GM18867 (cell line): ENCODE data around the gene RNF220.
"Not testable (repeated sequence)": the region's sequence is repeated elsewhere in the genome, so short reads cannot be mapped to it uniquely, and the experiment has no call there.

Experiments
- ATAC-seq: cut with Tn5 transposase; IDR thresholded peaks from one replicate; pipeline ENCODE4 v1.9.1; 2021; ENCODE audit warnings: mild to moderate bottlenecking, moderate library complexity; ENCODE audit not compliant: unreplicated experiment

RNF220 gene

DNA sequence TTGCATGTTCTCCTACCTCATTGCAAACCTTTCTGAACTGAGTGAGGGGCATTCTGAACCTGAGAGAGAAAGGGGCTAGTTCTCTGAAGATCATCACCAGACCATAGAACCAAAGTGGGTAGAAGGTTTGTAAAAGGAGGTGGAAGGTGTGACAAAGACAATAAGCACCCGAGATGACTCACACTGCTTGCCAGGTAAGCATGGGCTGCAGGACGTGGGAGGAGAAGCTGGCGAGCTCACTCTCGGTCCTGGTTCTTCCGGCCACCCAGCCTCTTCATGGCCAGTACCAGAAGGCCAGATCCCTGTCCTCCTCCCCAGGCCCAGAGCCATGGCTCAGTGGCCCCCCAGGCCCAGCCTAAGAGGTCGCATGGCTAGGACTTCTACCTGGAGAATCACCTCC, 140.9 kb downstream of the RNF220 start:
- no peak for ATAC-seq

- ATAC-seq, result no peak
Measured at GRCh38 chr1:44546403-44547053, 141.5 kb downstream of the RNF220 start.

- ATAC-seq, result no peak
Measured at GRCh38 chr1:44547361-44547760, 142.3 kb downstream of the RNF220 start.

GRCh38 chr1:44547837-44548236, 142.8 kb downstream of the RNF220 start:
- ATAC-seq, result no peak

DNA sequence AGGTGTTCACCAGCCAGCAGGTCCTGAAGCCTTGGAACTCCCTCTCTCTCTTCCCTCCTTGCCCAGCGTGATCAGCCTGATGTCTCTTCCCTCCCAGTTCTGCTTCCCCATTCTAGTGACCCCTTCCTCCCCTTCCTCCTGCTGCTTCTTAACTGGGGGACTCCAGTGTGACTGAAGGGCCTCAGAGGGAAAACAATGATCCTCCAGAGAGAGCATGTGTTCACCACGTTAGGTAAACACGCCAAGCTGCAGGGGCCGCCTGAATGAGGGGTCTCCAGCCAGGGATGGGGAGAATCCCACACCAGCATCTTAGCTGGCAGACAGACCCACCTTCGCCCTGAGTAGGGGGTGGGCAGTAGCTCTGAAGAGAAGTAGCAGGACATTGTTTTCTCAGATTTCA, 144.5 kb downstream of the RNF220 start:
- ATAC-seq, result no peak

GRCh38 chr1:44553127-44553758, 148.2 kb downstream of the RNF220 start:
- ATAC-seq, result no peak

DNA sequence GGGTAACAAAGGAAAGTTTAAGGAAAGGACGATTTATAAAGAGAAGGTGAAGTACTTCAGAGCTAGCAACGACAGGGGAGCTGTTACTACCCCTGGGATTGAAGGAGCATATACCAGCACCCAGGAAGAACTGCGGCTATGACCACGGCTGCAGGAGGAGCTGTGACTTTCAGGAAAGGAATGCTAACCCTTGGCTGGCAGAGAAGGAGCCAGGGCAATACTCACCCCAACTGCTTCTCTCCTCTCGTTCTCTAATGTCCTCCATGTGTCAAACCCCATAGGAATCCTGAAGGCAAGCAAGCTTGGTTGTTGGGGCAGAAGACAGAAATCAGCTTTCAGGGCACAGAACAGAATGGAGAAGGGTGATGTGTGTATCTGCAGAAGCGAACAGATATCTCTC, 148.7 kb downstream of the RNF220 start:
- no peak for ATAC-seq

GRCh38 chr1:44554706-44555105, 149.7 kb downstream of the RNF220 start:
- ATAC-seq, result no peak

GRCh38 chr1:44557778-44558177, 152.7 kb downstream of the RNF220 start:
- no peak for ATAC-seq

DNA sequence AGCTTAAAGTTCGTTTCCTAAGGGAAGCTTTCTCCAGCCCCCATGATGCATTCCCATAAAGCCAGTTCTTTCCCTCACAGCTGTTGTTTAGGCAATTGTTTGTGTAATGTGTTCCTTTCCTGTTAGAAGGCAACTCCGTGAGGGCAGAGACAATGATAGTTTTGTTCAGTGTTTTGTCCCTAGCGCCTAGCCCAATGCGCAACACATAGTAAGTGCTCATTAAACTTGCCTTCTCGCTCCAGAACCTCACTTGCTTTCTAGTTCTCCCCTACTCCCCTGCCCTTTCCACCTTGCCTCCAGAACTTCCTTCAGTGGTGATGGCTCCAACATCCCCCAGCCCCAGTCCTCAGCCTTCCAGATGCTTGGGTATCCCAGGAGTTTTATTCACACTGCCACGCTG, 153.8 kb downstream of the RNF220 start:
- ATAC-seq, result no peak

- ATAC-seq, result no peak
Measured at GRCh38 chr1:44559330-44559729, 154.3 kb downstream of the RNF220 start.

DNA sequence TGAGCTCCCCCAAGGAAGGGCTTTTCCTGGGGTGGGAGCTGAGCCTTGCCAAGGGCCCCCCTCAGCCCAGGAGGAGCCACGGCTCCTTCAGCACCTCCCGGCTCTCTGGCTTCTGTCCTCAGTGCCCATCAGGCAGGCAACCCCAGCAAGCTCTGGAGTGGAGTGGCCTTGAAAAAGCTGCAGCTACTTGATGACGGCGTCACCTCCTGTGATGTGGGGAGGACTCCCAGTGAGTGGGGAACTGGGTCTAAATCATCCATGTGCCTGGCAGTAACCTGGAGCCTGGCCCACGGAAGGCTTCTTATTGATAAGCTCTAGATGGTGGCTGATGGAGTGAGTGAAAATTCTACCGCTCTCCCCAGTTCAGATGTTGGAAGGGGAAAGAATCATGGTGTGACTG, 154.9 kb downstream of the RNF220 start:
- ATAC-seq, result no peak

- not testable (repeated sequence) for ATAC-seq
Measured at GRCh38 chr1:44560696-44561095, 155.6 kb downstream of the RNF220 start.

GRCh38 chr1:44565259-44565750, 160.2 kb downstream of the RNF220 start:
- no peak for ATAC-seq

GRCh38 chr1:44565833-44566232, 160.8 kb downstream of the RNF220 start:
- no peak for ATAC-seq

- no peak for ATAC-seq
Measured at GRCh38 chr1:44566281-44567046, 161.4 kb downstream of the RNF220 start.

- ATAC-seq, result no peak
Measured at GRCh38 chr1:44568128-44568900, 163.3 kb downstream of the RNF220 start.

- ATAC-seq, result no peak
Measured at GRCh38 chr1:44569491-44569890, 164.4 kb downstream of the RNF220 start.

DNA sequence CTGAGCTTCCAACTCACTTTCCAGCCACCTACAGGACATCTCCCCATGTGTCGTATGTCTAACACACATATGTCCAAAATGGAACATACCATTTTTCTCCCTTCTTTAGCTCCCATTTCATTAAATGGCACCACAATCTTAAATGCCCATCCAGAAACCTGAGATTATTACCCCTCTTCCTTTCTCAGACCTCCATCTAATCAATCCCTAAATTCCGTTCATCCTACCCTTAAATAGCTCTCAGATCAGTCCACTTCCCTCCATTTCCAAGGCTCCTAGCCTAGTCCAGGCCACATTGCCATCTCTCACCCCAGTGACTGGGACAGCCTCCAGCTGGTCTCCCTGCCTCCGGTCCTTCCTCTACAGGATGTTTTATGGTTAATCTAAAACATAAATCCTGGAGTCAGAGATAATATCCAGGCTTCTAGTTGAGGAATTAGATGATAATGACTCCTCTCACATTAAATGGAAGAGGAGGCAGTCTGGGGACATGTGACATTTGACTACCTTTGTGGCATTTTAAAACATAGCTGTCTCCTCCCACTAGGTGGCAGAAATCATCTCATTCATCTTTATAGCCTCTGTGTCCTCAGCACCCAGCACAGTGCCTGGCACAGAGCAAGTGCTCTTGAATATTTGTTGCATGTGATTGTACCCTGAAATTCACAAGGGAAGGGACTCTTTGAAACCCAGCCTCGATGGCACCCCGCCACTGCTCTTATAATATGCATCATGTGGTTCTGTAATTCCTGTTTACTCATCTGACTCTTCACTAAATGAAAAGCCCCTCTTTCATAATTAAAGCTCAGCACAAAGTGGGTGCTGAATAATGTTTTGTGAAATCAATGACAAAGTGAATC, 166.9 kb downstream of the RNF220 start:
- no peak for ATAC-seq

DNA sequence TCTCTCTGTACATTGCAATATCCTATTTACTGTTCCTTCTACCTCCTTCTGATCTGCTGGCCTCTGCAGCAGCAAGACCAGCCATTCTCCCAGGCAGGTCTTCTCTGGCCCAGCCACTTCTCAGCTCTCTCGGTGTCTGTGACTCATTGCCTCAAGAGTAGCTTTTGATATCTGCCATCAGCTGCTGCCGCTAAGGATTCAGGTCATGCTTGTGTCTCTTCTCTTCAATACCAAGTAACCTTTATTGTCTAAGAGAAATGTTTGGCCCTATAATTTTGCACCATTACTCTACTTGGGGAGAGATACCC, 167.5 kb downstream of the RNF220 start:
- no peak for ATAC-seq
